Muscle of leg (tissue), 11 donors: ENCODE results near the gene TBCD. TPM values are rescaled to one million over a fixed set of nuclear protein-coding genes. Genes with fewer than 3 reads are reported as not detected.

ENCODE experiments used
- DNase-seq: peaks from one replicate; pipeline ENCODE4 v3.0.0; 2013
- H3K27ac ChIP-seq: one replicate; pipeline ENCODE4 v1.5.1; 2013; ENCODE audit warnings: mild to moderate bottlenecking, low read length, control low read depth
- H3K27me3 ChIP-seq: one replicate; pipeline ENCODE4 v1.6.1; 2013; ENCODE audit warnings: low read length; ENCODE audit not compliant: control insufficient read depth, insufficient read depth
- H3K36me3 ChIP-seq: one replicate; pipeline ENCODE4 v1.6.1; 2013; ENCODE audit warnings: low read length; ENCODE audit not compliant: control insufficient read depth, insufficient read depth
- H3K4me1 ChIP-seq: one replicate; pipeline ENCODE4 v1.6.1; 2013; ENCODE audit warnings: low read length; ENCODE audit not compliant: control insufficient read depth, insufficient read depth
- H3K4me3 ChIP-seq: one replicate; pipeline ENCODE4 v1.5.1; 2013; ENCODE audit warnings: low read length, control low read depth
- H3K9me3 ChIP-seq: replicated peaks from 2 replicates; pipeline ENCODE4 v1.6.1; 2013; ENCODE audit warnings: low read depth, low read length; ENCODE audit not compliant: control insufficient read depth
- WGBS: methylation state at CpG from one replicate; pipeline ENCODE4 v1.1.5; 2013; ENCODE audit warnings: missing lambda C conversion rate; ENCODE audit not compliant: insufficient coverage; 5-methylcytosine and 5-hydroxymethylcytosine counted together
- polyA plus RNA-seq, 8 donors: library from polyadenylated mRNA; unstranded; fragments of 120-200 nt; gene quantifications; one replicate each; pipeline versions ENCODE4 v1.2.1 to v1.2.3, GENCODE V29; 2013; ENCODE audit warnings: inconsistent platforms in 1 of 8, low replicate concordance in 1 of 8; ENCODE audit not compliant: insufficient read length in 8 of 8, insufficient read depth in 1 of 8
- total RNA-seq: library from RNA; stranded (reverse); fragments of 120-200 nt; gene quantifications from one replicate; pipeline ENCODE4 v1.2.4, GENCODE V29; 2013

The TBCD gene
- total and polyA plus RNA-seq, 9 donors: 47.8 to 77.4 (median 62.3) TPM

GRCh38 chr17:82929011-82929622 is 177.3 kb downstream of the TBCD start:
- Histone ChIP-seq H3K27ac (no peak overlapping the region), H3K9me3 (no peaks in the 10 kb centered on the region), H3K4me3 (no peak overlapping the region), H3K27me3 (no peaks in the 10 kb centered on the region), H3K36me3 (peaks cover 86% of the 10 kb centered on the region), H3K4me1 (no peaks in the 10 kb centered on the region)
- WGBS: 92% methylated on average over 34 of the region's 35 CpGs
- DNase-seq: no peak

GRCh38 chr17:82929676-82930042 is 177.8 kb downstream of the TBCD start:
- no peaks in the 10 kb centered on the region for H3K27me3 ChIP-seq
- no peaks in the 10 kb centered on the region for H3K9me3 ChIP-seq
- no peak overlapping the region for H3K4me3 ChIP-seq
- no peaks in the 10 kb centered on the region for H3K4me1 ChIP-seq
- peaks cover 84% of the 10 kb centered on the region for H3K36me3 ChIP-seq
- DNase-seq: no peak
- H3K27ac ChIP-seq: no peak overlapping the region
- WGBS: 91% methylated on average over 9 of the region's 9 CpGs

- WGBS: 95% methylated on average over 53 of the region's 56 CpGs
These were observed 178.4 kb downstream of the TBCD start for GRCh38 chr17:82930043-82930923.

GRCh38 chr17:82930924-82931698 is 179.2 kb downstream of the TBCD start:
- DNase-seq: no peak
- Histone ChIP-seq H3K9me3 (no peaks in the 10 kb centered on the region), H3K36me3 (peaks cover 77% of the 10 kb centered on the region), H3K4me1 (no peaks in the 10 kb centered on the region), H3K4me3 (no peak overlapping the region), H3K27me3 (no peaks in the 10 kb centered on the region), H3K27ac (no peak overlapping the region)
- 91% methylated on average over 37 of the region's 39 CpGs for WGBS

More at GRCh38 chr17:82930043-82930923, 178.4 kb downstream of the TBCD start:
- Histone ChIP-seq H3K4me3 (no peak overlapping the region), H3K27ac (no peak overlapping the region), H3K27me3 (no peaks in the 10 kb centered on the region), H3K4me1 (no peaks in the 10 kb centered on the region), H3K9me3 (no peaks in the 10 kb centered on the region), H3K36me3 (peaks cover 82% of the 10 kb centered on the region)
- DNase-seq: no peak

DNA sequence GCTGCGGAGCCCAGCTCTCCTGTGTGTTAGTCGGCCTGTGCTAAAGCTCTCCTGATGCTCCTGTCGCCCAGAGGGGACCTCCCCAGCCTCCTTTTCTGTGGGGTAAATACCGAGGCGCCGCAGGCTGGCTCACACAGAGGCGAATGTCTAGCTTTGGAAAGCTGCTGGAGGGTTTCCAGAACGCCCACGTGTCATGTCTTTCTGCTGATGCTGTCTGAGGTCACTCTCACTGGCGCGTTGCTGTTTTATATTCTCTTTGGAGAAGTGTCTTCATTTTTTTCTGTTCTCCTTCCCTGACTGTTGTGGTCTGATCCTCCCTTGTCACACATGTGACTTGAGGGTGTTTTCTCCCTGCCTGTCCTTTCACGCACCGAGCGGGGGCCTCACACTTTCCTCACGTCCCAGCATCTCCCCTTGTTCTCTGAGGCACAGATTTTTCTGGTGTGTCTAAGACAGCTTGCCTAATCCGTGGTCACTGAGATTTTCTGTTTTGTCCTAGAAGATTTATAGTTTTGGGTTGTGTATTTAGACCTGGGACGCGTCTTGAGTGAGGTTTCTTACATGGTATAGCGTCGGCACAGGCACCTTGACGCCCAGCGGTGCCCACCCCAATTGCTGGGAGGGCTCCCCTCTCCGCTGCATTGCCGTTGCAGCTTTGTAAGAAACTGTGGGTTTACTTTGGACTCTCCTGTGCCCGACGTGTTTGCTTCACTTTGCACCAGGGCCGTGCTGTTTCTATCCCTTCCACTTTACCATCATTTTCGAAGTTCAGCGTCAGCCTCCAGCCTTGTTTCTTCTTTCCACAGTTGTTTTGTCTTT is 180.0 kb downstream of the TBCD start:
- no peak overlapping the region for H3K27ac ChIP-seq
- no peaks in the 10 kb centered on the region for H3K9me3 ChIP-seq
- no peaks in the 10 kb centered on the region for H3K4me1 ChIP-seq
- 68% methylated on average over 22 of the region's 29 CpGs for WGBS
- no peak overlapping the region for H3K4me3 ChIP-seq
- DNase-seq: peak; percentile 84
- peaks cover 77% of the 10 kb centered on the region for H3K36me3 ChIP-seq
- no peaks in the 10 kb centered on the region for H3K27me3 ChIP-seq

DNA sequence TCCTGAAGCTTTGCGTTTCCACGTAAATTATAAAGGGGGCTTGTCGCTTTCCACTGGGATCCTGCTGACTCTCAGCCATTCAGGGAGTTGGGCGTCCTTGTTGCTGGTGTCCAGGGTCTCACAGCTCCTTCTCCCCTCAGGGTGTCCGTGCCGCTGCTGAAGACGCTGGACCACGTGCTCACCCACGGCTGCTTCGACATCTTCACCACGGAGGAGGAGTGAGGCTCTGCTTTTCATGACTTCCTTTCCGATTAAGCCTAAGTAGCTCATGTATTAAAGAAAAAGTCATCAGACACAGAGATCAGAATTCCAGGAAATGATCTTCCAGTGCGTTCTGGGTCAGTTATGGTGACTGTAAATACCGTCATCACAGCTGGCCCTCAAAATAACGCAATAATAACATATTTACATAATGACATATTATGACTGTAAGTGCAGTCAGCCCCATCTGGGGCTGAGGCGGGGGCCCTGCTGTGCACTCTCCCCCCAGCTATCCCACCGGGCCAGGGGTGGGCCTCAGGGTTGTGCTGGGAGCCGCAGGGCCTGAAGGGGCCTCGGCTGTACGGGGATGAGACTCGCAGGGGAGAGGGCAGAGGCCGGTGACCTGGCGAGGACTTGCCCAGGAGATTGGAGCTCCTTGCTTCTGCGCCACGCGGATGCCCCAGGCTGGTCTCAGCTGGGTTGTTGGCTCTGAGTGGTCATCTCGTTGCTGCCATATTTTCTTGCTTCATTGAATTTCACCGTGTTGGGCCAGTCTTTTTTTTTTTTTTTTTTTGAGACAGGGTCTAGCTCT is 180.8 kb downstream of the TBCD start:
- Histone ChIP-seq H3K36me3 (peaks cover 77% of the 10 kb centered on the region), H3K4me1 (no peaks in the 10 kb centered on the region), H3K27ac (peak overlapping the region; percentile 7), H3K4me3 (no peak overlapping the region), H3K9me3 (no peaks in the 10 kb centered on the region), H3K27me3 (no peaks in the 10 kb centered on the region)
- WGBS: 92% methylated on average over 20 of the region's 28 CpGs
- DNase-seq: no peak

- peaks cover 75% of the 10 kb centered on the region for H3K36me3 ChIP-seq
- no peak overlapping the region for H3K27ac ChIP-seq
- 88% methylated on average over 15 of the region's 15 CpGs for WGBS
- no peak overlapping the region for H3K4me3 ChIP-seq
- H3K27me3 ChIP-seq: no peaks in the 10 kb centered on the region
- H3K9me3 ChIP-seq: no peaks in the 10 kb centered on the region
- H3K4me1 ChIP-seq: no peaks in the 10 kb centered on the region
- DNase-seq: no peak
These were observed 182.0 kb downstream of the TBCD start for GRCh38 chr17:82933911-82934310.

- DNase-seq: no peak
- Histone ChIP-seq H3K27me3 (no peaks in the 10 kb centered on the region), H3K4me1 (no peaks in the 10 kb centered on the region), H3K27ac (no peak overlapping the region), H3K9me3 (no peaks in the 10 kb centered on the region), H3K36me3 (peaks cover 74% of the 10 kb centered on the region), H3K4me3 (no peak overlapping the region)
- WGBS: 87% methylated on average over 23 of the region's 27 CpGs
These were observed 184.3 kb downstream of the TBCD start for GRCh38 chr17:82935966-82936767.
